ENCODE results near the gene LTBP2.

LTBP2 gene

DNA sequence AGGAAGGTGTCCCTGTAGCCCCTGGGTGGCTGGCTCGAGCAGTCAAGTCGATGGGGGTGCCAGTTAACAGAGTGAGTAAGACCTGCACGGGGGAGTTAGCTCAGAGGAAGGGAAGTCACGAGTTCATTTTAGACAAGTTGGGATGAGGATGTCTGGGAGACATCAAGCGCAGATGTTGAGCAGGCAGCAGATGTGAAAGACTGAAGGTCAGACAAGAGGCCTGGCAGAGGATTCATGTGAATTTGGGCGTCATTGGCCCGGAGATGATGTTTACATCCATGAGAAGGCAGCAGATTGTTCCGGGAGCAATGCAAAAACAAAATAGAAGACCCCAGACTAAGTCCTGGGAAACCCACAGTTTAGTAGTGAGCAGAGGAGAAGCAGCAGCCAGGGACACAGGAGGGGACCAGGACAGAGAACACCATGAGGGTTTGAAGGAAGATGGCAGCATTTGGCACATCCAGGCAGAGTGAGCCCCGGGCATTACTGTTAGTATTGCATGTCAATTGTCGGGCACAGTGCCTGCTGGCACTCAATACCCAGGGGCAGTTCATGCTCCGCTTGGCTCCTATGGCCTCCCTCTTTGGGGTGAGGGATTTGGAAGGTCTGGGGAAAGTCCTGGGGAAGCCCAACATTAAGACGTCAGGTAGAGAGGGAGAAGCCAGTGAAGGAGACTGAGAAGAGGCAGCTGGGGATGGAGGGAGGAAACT is 15.1 kb downstream of the LTBP2 start:
- Histone ChIP-seq H3K4me1 (ENCODE audit: control insufficient read depth, low read length) (peaks cover 14% of the 10 kb centered on the region), H4K20me1 (ENCODE audit: control insufficient read depth, insufficient read depth, low read depth, low read length) (no peaks in the 10 kb centered on the region), H3K4me3 (ENCODE audit: low read length) (no peak overlapping the region), H3K9me2 (replicated peaks; ENCODE audit: control insufficient read depth, low read length) (no peaks in the 10 kb centered on the region), H3K27me3 (ENCODE audit: control insufficient read depth, low read length) (no peaks in the 10 kb centered on the region), H3K9me3 (ENCODE audit: control insufficient read depth, insufficient read depth, low read length) (no peaks in the 10 kb centered on the region), H3K4me2 (ENCODE audit: low read length) (no peak overlapping the region), H3K36me3 (ENCODE audit: control insufficient read depth, low read length) (no peaks in the 10 kb centered on the region), H3K27ac (ENCODE audit: low read depth, low read length) (no peak overlapping the region), H3F3A (ENCODE audit: control insufficient read depth, insufficient read depth) (no peaks in the 10 kb centered on the region), H3K79me2 (ENCODE audit: control insufficient read depth, low read length) (no peaks in the 10 kb centered on the region)
- TF ChIP-seq, protein P1, sequence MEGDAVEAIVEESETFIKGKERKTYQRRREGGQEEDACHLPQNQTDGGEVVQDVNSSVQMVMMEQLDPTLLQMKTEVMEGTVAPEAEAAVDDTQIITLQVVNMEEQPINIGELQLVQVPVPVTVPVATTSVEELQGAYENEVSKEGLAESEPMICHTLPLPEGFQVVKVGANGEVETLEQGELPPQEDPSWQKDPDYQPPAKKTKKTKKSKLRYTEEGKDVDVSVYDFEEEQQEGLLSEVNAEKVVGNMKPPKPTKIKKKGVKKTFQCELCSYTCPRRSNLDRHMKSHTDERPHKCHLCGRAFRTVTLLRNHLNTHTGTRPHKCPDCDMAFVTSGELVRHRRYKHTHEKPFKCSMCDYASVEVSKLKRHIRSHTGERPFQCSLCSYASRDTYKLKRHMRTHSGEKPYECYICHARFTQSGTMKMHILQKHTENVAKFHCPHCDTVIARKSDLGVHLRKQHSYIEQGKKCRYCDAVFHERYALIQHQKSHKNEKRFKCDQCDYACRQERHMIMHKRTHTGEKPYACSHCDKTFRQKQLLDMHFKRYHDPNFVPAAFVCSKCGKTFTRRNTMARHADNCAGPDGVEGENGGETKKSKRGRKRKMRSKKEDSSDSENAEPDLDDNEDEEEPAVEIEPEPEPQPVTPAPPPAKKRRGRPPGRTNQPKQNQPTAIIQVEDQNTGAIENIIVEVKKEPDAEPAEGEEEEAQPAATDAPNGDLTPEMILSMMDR (IDR thresholded peaks at IDR 0.05; ENCODE audit: low read depth, low read length, poor library complexity, severe bottlenecking), result no peak
- no peak for TF ChIP-seq EZH2phosphoT487 (IDR thresholded peaks at IDR 0.05; ENCODE audit: borderline replicate concordance, low read length)

DNA sequence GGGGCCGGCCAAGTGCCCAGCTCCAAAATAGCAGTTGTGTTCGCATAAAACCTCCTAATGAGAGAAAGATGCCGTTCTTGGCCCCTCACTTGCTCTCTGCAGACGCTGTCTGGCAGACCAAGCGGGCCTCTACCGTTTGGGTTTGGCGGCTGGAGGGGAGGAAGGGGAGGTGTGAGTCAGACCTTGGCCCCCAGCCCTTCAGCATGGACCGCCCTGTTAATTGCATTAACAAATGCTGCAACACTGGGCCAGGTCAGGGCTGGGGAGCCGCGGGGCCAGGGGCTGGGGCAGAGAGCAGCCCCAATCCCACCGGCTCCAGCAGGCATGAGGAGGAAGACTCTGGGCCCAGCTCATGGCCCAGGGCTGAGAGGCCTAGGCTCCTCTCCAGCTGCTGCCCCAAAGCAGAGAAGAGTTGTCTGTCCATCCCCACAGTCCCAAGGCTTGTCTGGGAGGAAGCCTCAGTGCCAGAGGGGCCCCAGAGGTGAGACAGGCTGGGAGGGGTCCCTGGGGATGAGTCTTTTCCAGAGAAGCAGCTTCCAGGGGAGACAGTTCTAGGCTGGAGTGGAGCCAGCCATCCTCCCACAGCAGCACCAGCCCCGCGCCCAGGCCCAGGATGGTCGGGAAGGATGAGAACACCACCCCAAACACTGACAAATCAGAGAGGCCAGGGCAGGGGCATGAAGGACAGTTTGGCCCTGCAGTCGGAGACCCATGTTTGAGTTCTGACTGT is 16.9 kb downstream of the LTBP2 start:
- no peaks in the 10 kb centered on the region for H3F3A ChIP-seq (ENCODE audit: control insufficient read depth, insufficient read depth)
- H3K4me1 ChIP-seq (ENCODE audit: control insufficient read depth, low read length), result peaks cover 14% of the 10 kb centered on the region
- H3K36me3 ChIP-seq (ENCODE audit: control insufficient read depth, low read length), result no peaks in the 10 kb centered on the region
- no peak overlapping the region for H3K4me3 ChIP-seq (ENCODE audit: low read length)
- no peaks in the 10 kb centered on the region for H3K9me3 ChIP-seq (ENCODE audit: control insufficient read depth, insufficient read depth, low read length)
- no peak overlapping the region for H3K4me2 ChIP-seq (ENCODE audit: low read length)
- no peaks in the 10 kb centered on the region for H3K9me2 ChIP-seq (replicated peaks; ENCODE audit: control insufficient read depth, low read length)
- H3K27me3 ChIP-seq (ENCODE audit: control insufficient read depth, low read length), result no peaks in the 10 kb centered on the region
- TF ChIP-seq, protein P1 (IDR thresholded peaks at IDR 0.05; ENCODE audit: low read depth, low read length, poor library complexity, severe bottlenecking), result no peak
- H3K79me2 ChIP-seq (ENCODE audit: control insufficient read depth, low read length), result no peaks in the 10 kb centered on the region
- no peak overlapping the region for H3K27ac ChIP-seq (ENCODE audit: low read depth, low read length)
- H4K20me1 ChIP-seq (ENCODE audit: control insufficient read depth, insufficient read depth, low read depth, low read length), result no peaks in the 10 kb centered on the region

DNA sequence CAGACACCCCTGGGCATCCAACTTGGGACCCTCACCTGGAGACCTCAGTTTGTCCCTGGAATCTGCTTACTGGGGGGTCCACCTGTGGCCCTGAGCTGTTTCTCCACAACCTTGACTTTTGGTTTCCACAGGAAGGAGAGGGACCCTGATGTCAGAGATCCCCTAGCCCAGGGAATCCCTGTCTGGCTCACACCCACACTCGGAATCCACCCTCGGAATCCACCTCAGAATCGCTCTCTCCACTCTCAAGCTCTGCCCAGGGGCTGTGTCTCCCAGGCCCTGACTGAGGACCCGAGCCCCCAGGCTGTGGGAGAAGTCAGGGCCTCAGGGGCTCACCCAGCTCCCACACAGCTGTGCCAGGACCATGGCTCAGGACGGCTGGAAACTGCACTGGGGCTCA is 17.4 kb downstream of the LTBP2 start:
- no peak overlapping the region for H3K4me2 ChIP-seq (ENCODE audit: low read length)
- H3K4me3 ChIP-seq (ENCODE audit: low read length), result no peak overlapping the region
- TF ChIP-seq, protein P1 (IDR thresholded peaks at IDR 0.05; ENCODE audit: low read depth, low read length, poor library complexity, severe bottlenecking), result no peak
- no peaks in the 10 kb centered on the region for H3F3A ChIP-seq (ENCODE audit: control insufficient read depth, insufficient read depth)
- H3K27ac ChIP-seq (ENCODE audit: low read depth, low read length), result no peak overlapping the region
- no peaks in the 10 kb centered on the region for H3K9me3 ChIP-seq (ENCODE audit: control insufficient read depth, insufficient read depth, low read length)
- no peaks in the 10 kb centered on the region for H3K79me2 ChIP-seq (ENCODE audit: control insufficient read depth, low read length)
- peaks cover 14% of the 10 kb centered on the region for H3K4me1 ChIP-seq (ENCODE audit: control insufficient read depth, low read length)
- H3K36me3 ChIP-seq (ENCODE audit: control insufficient read depth, low read length), result no peaks in the 10 kb centered on the region
- H3K9me2 ChIP-seq (replicated peaks; ENCODE audit: control insufficient read depth, low read length), result no peaks in the 10 kb centered on the region
- H3K27me3 ChIP-seq (ENCODE audit: control insufficient read depth, low read length), result no peaks in the 10 kb centered on the region
- no peaks in the 10 kb centered on the region for H4K20me1 ChIP-seq (ENCODE audit: control insufficient read depth, insufficient read depth, low read depth, low read length)

All from DOHH2 (cell line).